HL-60/S4 treated with retinoic acid at 250 ng/mL for 4 days and 3 days (cell line): Measurements from ENCODE around the gene TSC2.

Experiments used
- in situ Hi-C: fragments of 300-500 bp; cut with MboI; formaldehyde crosslinking; loops from 2 replicates; pipeline ENCODE4 v1.7.0; 2022; ENCODE audit warnings: low sequenced_read_pairs

Gene TSC2

GRCh38 chr16:2009164-2009711 is 38.5 kb upstream of the TSC2 start:
- in situ Hi-C loops: loop anchor here (25.0 kb wide), 1 partner anchor 478 kb away; the partner anchor contains the start of gene TBC1D24

- in situ Hi-C loops: loop anchor here (25.0 kb wide), 1 partner anchor 477 kb away; the partner anchor contains the start of gene TBC1D24
Observed at GRCh38 chr16:2009791-2010510, 37.8 kb upstream of the TSC2 start, which contains the start of gene ZNF598. ZNF598 (minus strand) TSS chr16:2009821.

- in situ Hi-C loops: loop anchor here (25.0 kb wide), 1 partner anchor 476 kb away; the partner anchor contains the start of gene TBC1D24
Observed at GRCh38 chr16:2011726-2012125, 36.1 kb upstream of the TSC2 start.

GRCh38 chr16:2013527-2013926 is 34.3 kb upstream of the TSC2 start:
- in situ Hi-C loops: loop anchor here (25.0 kb wide), 1 partner anchor 474 kb away; the partner anchor contains the start of gene TBC1D24

GRCh38 chr16:2015117-2015946 is 32.5 kb upstream of the TSC2 start:
- in situ Hi-C loops: loop anchor here (25.0 kb wide), 1 partner anchor 472 kb away; the partner anchor contains the start of gene TBC1D24

GRCh38 chr16:2015947-2016208 is 31.9 kb upstream of the TSC2 start:
- in situ Hi-C loops: loop anchor here (25.0 kb wide), 1 partner anchor 471 kb away; the partner anchor contains the start of gene TBC1D24

GRCh38 chr16:2016407-2016922 is 31.3 kb upstream of the TSC2 start:
- in situ Hi-C loops: loop anchor here (25.0 kb wide), 1 partner anchor 471 kb away; the partner anchor contains the start of gene TBC1D24

GRCh38 chr16:2019518-2019920 is 28.3 kb upstream of the TSC2 start, which contains the start of gene NPW:
NPW (plus strand) TSS chr16:2019785.
- in situ Hi-C loops: loop anchor here (25.0 kb wide), 1 partner anchor 468 kb away; the partner anchor contains the start of gene TBC1D24

GRCh38 chr16:2019921-2020831 is 27.6 kb upstream of the TSC2 start:
- in situ Hi-C loops: loop anchor here (5.0 to 25.0 kb wide), 2 partner anchors 122 to 467 kb away; partner anchors contain the start of gene TBC1D24

GRCh38 chr16:2022723-2023091 is 25.1 kb upstream of the TSC2 start:
- in situ Hi-C loops: loop anchor here (5.0 to 25.0 kb wide), 2 partner anchors 120 to 465 kb away; partner anchors contain the start of gene TBC1D24

- in situ Hi-C loops: loop anchor here (5.0 to 25.0 kb wide), 2 partner anchors 119 to 464 kb away; partner anchors contain the start of gene TBC1D24
Observed at GRCh38 chr16:2023092-2024031, 24.4 kb upstream of the TSC2 start.

- in situ Hi-C loops: loop anchor here (5.0 to 25.0 kb wide), 2 partner anchors 118 to 463 kb away; partner anchors contain the start of gene TBC1D24
Observed at GRCh38 chr16:2024032-2024420, 23.8 kb upstream of the TSC2 start.

GRCh38 chr16:2025251-2025650 is 22.5 kb upstream of the TSC2 start:
- in situ Hi-C loops: no loop called here

- in situ Hi-C loops: no loop called here
Observed at GRCh38 chr16:2025878-2026460, 21.8 kb upstream of the TSC2 start.

- in situ Hi-C loops: no loop called here
Observed at GRCh38 chr16:2026461-2027023, 21.2 kb upstream of the TSC2 start, which contains the start of gene NHERF2. NHERF2 (plus strand) TSS chr16:2026902; CDS start chr16:2027006, 104 bp downstream.

GRCh38 chr16:2027024-2028010 is 20.5 kb upstream of the TSC2 start:
- in situ Hi-C loops: no loop called here

- in situ Hi-C loops: no loop called here
Observed at GRCh38 chr16:2028146-2028545, 19.6 kb upstream of the TSC2 start.
